Endothelial cell of umbilical vein (primary cell): ENCODE results near the gene GSTP1. TPM values are rescaled to one million over a fixed set of nuclear protein-coding genes. Genes with fewer than 3 reads are reported as not detected.

Source experiments
- BruUV-seq: library from RNA; stranded (reverse); fragments of 400-500 nt; replicated peaks from 2 replicates; lab custom pipeline; 2021; lab: Mats Ljungman, UMichigan
- CTCF ChIA-PET: fragments of 300-600, 350-600 bp; sonication (Branson Sonifier 250); formaldehyde crosslinking; loops from one replicate; lab custom pipeline; 2021; ENCODE audit warnings: antibody characterized with exemption, inconsistent platforms; lab: Charles Lee
- POLR2A ChIA-PET: fragments of 300-600, 350-600 bp; sonication (Branson Sonifier 250); formaldehyde crosslinking; loops from one replicate; lab custom pipeline; 2021; ENCODE audit warnings: antibody characterized with exemption, inconsistent platforms; lab: Charles Lee
- DNase-seq: peaks from one replicate; pipeline ENCODE4 v3.0.0-alpha.2; 2011; ENCODE audit warnings: low read depth, low spot score
- FAIRE-seq: peaks from 2 replicates; lab custom pipeline; 2011; peaks lifted over from hg19 to GRCh38; lab: Jason Lieb, UNC
- H2AFZ ChIP-seq: 2 replicates; pipeline ENCODE4 v1.6.0; 2012; ENCODE audit warnings: low read depth, low read length, control low read depth, inconsistent platforms
- H3K27ac ChIP-seq: 2 replicates; pipeline ENCODE4 v1.5.1; 2011; ENCODE audit warnings: low read depth, mild to moderate bottlenecking, control low read depth, low read length, moderate library complexity; ENCODE audit not compliant: insufficient read depth
- H3K27me3 ChIP-seq, 2 experiments: 2 replicates each; pipeline versions ENCODE4 v1.6.0 to v1.6.1; 2011; ENCODE audit warnings: low read length in 2 of 2, mixed read lengths in 1 of 2; ENCODE audit not compliant: control insufficient read depth in 2 of 2, insufficient read depth in 2 of 2
- H3K36me3 ChIP-seq, 2 experiments: 2 replicates in 1 of 2; 3 replicates in 1 of 2; pipeline ENCODE4 v1.5.1; 2011; ENCODE audit warnings: low read length in 2 of 2, mild to moderate bottlenecking in 1 of 2, moderate library complexity in 1 of 2; ENCODE audit not compliant: control insufficient read depth in 2 of 2, insufficient read depth in 2 of 2; ENCODE audit errors: extremely low read depth in 1 of 2
- H3K4me1 ChIP-seq: 3 replicates; pipeline ENCODE4 v1.5.1; 2011; ENCODE audit warnings: mild to moderate bottlenecking, low read length; ENCODE audit not compliant: control insufficient read depth, insufficient read depth; ENCODE audit errors: extremely low read depth
- H3K4me2 ChIP-seq: 2 replicates; pipeline ENCODE4 v1.6.1; 2011; ENCODE audit warnings: low read length, control low read depth, mixed read lengths; ENCODE audit not compliant: insufficient read depth
- H3K4me3 ChIP-seq, 3 experiments: fragments of 200-600 bp in 1 of 3; sonication (generic), shearing (Covaris generic) in 1 of 3; replicated peaks in 1 of 3; 2 replicates each; pipeline ENCODE4 v1.5.1; 2011 to 2016; ENCODE audit warnings: control low read depth in 3 of 3, low read length in 3 of 3, mild to moderate bottlenecking in 2 of 3, inconsistent platforms in 1 of 3, low read depth in 1 of 3, moderate library complexity in 1 of 3; ENCODE audit not compliant: insufficient read depth in 1 of 3
- H3K79me2 ChIP-seq: 2 replicates; pipeline ENCODE4 v1.6.0; 2012; ENCODE audit warnings: low read length, inconsistent platforms; ENCODE audit not compliant: control insufficient read depth, insufficient read depth
- H3K9ac ChIP-seq: replicated peaks from 2 replicates; pipeline ENCODE3; 2011; ENCODE audit warnings: low read length, control low read depth; ENCODE audit not compliant: insufficient read depth; ENCODE audit errors: extremely low read depth
- H3K9me1 ChIP-seq: replicated peaks from 3 replicates; pipeline ENCODE4 v1.6.0; 2011; ENCODE audit warnings: mild to moderate bottlenecking, low read length; ENCODE audit not compliant: control insufficient read depth, insufficient read depth; ENCODE audit errors: extremely low read depth
- H3K9me3 ChIP-seq: replicated peaks from 2 replicates; pipeline ENCODE4 v1.5.1; 2012; ENCODE audit warnings: low read length, inconsistent platforms; ENCODE audit not compliant: control insufficient read depth, insufficient read depth
- H4K20me1 ChIP-seq: replicated peaks from 2 replicates; pipeline ENCODE3; 2011; ENCODE audit warnings: mild to moderate bottlenecking, low read length; ENCODE audit not compliant: control insufficient read depth, insufficient read depth; ENCODE audit errors: extremely low read depth
- EZH2 ChIP-seq: IDR thresholded peaks from 2 replicates; pipeline ENCODE4 v1.6.1; 2012; ENCODE audit warnings: borderline replicate concordance, low read depth, mild to moderate bottlenecking, moderate library complexity, low read length, inconsistent platforms; ENCODE audit not compliant: severe bottlenecking
- FOS ChIP-seq: IDR thresholded peaks from 2 replicates; pipeline ENCODE4 v1.6.1; 2011; ENCODE audit warnings: mild to moderate bottlenecking, low read length, moderate library complexity, borderline replicate concordance; ENCODE audit not compliant: insufficient read depth
- GATA2 ChIP-seq: IDR thresholded peaks from 2 replicates; pipeline ENCODE4 v1.7.0; 2011; ENCODE audit warnings: low read depth, mild to moderate bottlenecking, moderate library complexity, mixed read lengths, low read length; ENCODE audit not compliant: insufficient read length, insufficient read depth
- JUN ChIP-seq: IDR thresholded peaks from 2 replicates; pipeline ENCODE4 v1.6.1; 2011; ENCODE audit warnings: borderline replicate concordance, low read depth; ENCODE audit not compliant: insufficient read length, insufficient read depth
- MAX ChIP-seq: IDR thresholded peaks from 2 replicates; pipeline ENCODE4 v1.6.1; 2011; ENCODE audit not compliant: insufficient read depth, insufficient read length
- MYC ChIP-seq: IDR thresholded peaks from one replicate; pipeline ENCODE4 v1.6.1; 2011; ENCODE audit warnings: mild to moderate bottlenecking, low read depth, low read length
- POLR2A ChIP-seq: IDR thresholded peaks from 2 replicates; pipeline ENCODE4 v1.6.1; 2012; ENCODE audit warnings: low read depth, mild to moderate bottlenecking, control low read depth, low read length
- POLR2AphosphoS5 ChIP-seq: IDR thresholded peaks from 2 replicates; pipeline ENCODE4 v1.6.1; 2012; ENCODE audit warnings: low read depth, mild to moderate bottlenecking, control low read depth, low read length, moderate library complexity; ENCODE audit not compliant: insufficient read depth
- dilution Hi-C: fragments of 300-500 bp; cut with MboI; formaldehyde crosslinking; loops from one replicate; pipeline ENCODE4 v1.15.0; 2019; ENCODE audit warnings: low sequenced_read_pairs; ENCODE audit not compliant: extremely low pct_ligation_motif_present
- intact Hi-C: fragments of 100-400 bp; cut with micrococcal nuclease; formaldehyde crosslinking; loops from one replicate; pipeline ENCODE4 v1.10.0; 2022
- polyA plus RNA-seq, 4 experiments: library from polyadenylated mRNA; depleted of rRNA in 3 of 4; stranded (reverse) in 3 of 4; unstranded in 1 of 4; fragments of >200 nt; gene quantifications; 2 replicates each; pipeline versions ENCODE4 v1.2.1 to v1.2.3, GENCODE V29; 2011 to 2012; ENCODE audit warnings: missing spikeins in 1 of 4
- total RNA-seq: library from RNA; stranded (reverse); gene quantifications from 2 replicates; pipeline ENCODE4 v1.2.3, GENCODE V29; 2021
- TF ChIP-seq, protein P1 (sequence below), 2 donors: IDR thresholded peaks; 1 replicate in 1 of 2; 2 replicates in 1 of 2; pipeline ENCODE4 v1.5.1; 2011; ENCODE audit warnings: low read length in 2 of 2, mild to moderate bottlenecking in 2 of 2, moderate library complexity in 2 of 2, control low read depth in 1 of 2, inconsistent platforms in 1 of 2, low read depth in 1 of 2; ENCODE audit not compliant: insufficient read depth in 1 of 2; ENCODE audit errors: extremely low read depth in 1 of 2

The GSTP1 gene
- total and polyA plus RNA-seq, 2 donors (not counting 3 experiments of a cell fraction or from before 2014, with no cell fraction given), result 962 to 2,277 TPM

GRCh38 chr11:67558084-67558772 is 25.4 kb upstream of the GSTP1 start:
- FAIRE-seq, result no peak
- dilution Hi-C loops, result no loop called here
- Histone ChIP-seq H3K36me3 (no peaks in the 10 kb centered on the region), H3K4me3 (no peak overlapping the region), H3K9me3 (no peaks in the 10 kb centered on the region), H4K20me1 (no peaks in the 10 kb centered on the region), H3K9me1 (no peaks in the 10 kb centered on the region), H3K27me3 (no peaks in the 10 kb centered on the region), H3K27ac (no peak overlapping the region), H3K4me1 (peaks cover 6% of the 10 kb centered on the region), H3K9ac (no peak overlapping the region), H3K4me2 (no peak overlapping the region), H2AFZ (no peak overlapping the region), H3K79me2 (no peaks in the 10 kb centered on the region)
- POLR2A ChIA-PET, result no interaction called here
- TF ChIP-seq, protein P1, sequence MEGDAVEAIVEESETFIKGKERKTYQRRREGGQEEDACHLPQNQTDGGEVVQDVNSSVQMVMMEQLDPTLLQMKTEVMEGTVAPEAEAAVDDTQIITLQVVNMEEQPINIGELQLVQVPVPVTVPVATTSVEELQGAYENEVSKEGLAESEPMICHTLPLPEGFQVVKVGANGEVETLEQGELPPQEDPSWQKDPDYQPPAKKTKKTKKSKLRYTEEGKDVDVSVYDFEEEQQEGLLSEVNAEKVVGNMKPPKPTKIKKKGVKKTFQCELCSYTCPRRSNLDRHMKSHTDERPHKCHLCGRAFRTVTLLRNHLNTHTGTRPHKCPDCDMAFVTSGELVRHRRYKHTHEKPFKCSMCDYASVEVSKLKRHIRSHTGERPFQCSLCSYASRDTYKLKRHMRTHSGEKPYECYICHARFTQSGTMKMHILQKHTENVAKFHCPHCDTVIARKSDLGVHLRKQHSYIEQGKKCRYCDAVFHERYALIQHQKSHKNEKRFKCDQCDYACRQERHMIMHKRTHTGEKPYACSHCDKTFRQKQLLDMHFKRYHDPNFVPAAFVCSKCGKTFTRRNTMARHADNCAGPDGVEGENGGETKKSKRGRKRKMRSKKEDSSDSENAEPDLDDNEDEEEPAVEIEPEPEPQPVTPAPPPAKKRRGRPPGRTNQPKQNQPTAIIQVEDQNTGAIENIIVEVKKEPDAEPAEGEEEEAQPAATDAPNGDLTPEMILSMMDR (IDR thresholded peaks at IDR 0.05; ENCODE audit: extremely low read depth in 1 of 2, insufficient read depth in 1 of 2, low read depth in 1 of 2, low read length in 2 of 2), result no peak
- no peak for TF ChIP-seq EZH2
- no peak for TF ChIP-seq POLR2A
- TF ChIP-seq GATA2, result no peak
- no peak for TF ChIP-seq JUN
- no peak for TF ChIP-seq FOS
- no peak for TF ChIP-seq MYC
- TF ChIP-seq POLR2AphosphoS5, result no peak
- no peak for TF ChIP-seq MAX
- intact Hi-C loops, result no loop called here
- peak; percentile 16 for DNase-seq
- BruUV-seq, result no TSS peak
- CTCF ChIA-PET, result interaction anchor here (1.4 kb wide), 1 partner anchor 11 kb away, joined by 3 read pairs; no protein-coding TSS in a partner anchor
